KOPT-K1 (cell line): ENCODE results near the gene UNKL.

ENCODE experiments used
- H3K27ac ChIP-seq: fragments of 200-600 bp; sonication (generic); 2 replicates; pipeline ENCODE4 v1.5.1; 2016; ENCODE audit warnings: antibody characterized with exemption, mild to moderate bottlenecking, low read depth, low read length; ENCODE audit not compliant: poor library complexity, severe bottlenecking
- H3K36me3 ChIP-seq: fragments of 200-600 bp; sonication (generic); 2 replicates; pipeline ENCODE4 v1.5.1; 2017; ENCODE audit warnings: antibody characterized with exemption, mild to moderate bottlenecking, low read length, moderate library complexity; ENCODE audit not compliant: insufficient read depth
- H3K9me3 ChIP-seq: fragments of 200-600 bp; sonication (generic); 2 replicates; pipeline ENCODE4 v1.5.1; 2017; ENCODE audit warnings: antibody characterized with exemption, low read length, mild to moderate bottlenecking; ENCODE audit not compliant: insufficient read depth, poor library complexity, severe bottlenecking

Gene UNKL

GRCh38 chr16:1438229-1439057 lies 23.9 kb upstream of the UNKL start:
- no peaks in the 10 kb centered on the region for H3K9me3 ChIP-seq
- no peak overlapping the region for H3K27ac ChIP-seq
- no peaks in the 10 kb centered on the region for H3K36me3 ChIP-seq

GRCh38 chr16:1437606-1438005 lies 23.1 kb upstream of the UNKL start:
- no peaks in the 10 kb centered on the region for H3K9me3 ChIP-seq
- H3K27ac ChIP-seq = no peak overlapping the region
- H3K36me3 ChIP-seq = no peaks in the 10 kb centered on the region

- H3K36me3 ChIP-seq = no peaks in the 10 kb centered on the region
- H3K9me3 ChIP-seq = no peaks in the 10 kb centered on the region
- no peak overlapping the region for H3K27ac ChIP-seq
These were observed 22.3 kb upstream of the UNKL start for GRCh38 chr16:1436731-1437355.

GRCh38 chr16:1435921-1436697 lies 21.6 kb upstream of the UNKL start:
- no peaks in the 10 kb centered on the region for H3K36me3 ChIP-seq
- no peak overlapping the region for H3K27ac ChIP-seq
- no peaks in the 10 kb centered on the region for H3K9me3 ChIP-seq

GRCh38 chr16:1434644-1435592 lies 20.4 kb upstream of the UNKL start:
- no peaks in the 10 kb centered on the region for H3K9me3 ChIP-seq
- H3K36me3 ChIP-seq = no peaks in the 10 kb centered on the region
- no peak overlapping the region for H3K27ac ChIP-seq

GRCh38 chr16:1433756-1434155 lies 19.3 kb upstream of the UNKL start:
- H3K27ac ChIP-seq = no peak overlapping the region
- no peaks in the 10 kb centered on the region for H3K9me3 ChIP-seq
- H3K36me3 ChIP-seq = no peaks in the 10 kb centered on the region

GRCh38 chr16:1433263-1433560 lies 18.7 kb upstream of the UNKL start:
- no peaks in the 10 kb centered on the region for H3K36me3 ChIP-seq
- H3K27ac ChIP-seq = no peak overlapping the region
- H3K9me3 ChIP-seq = no peaks in the 10 kb centered on the region

- no peak overlapping the region for H3K27ac ChIP-seq
- no peaks in the 10 kb centered on the region for H3K36me3 ChIP-seq
- H3K9me3 ChIP-seq = no peaks in the 10 kb centered on the region
These were observed 18.1 kb upstream of the UNKL start for GRCh38 chr16:1432388-1433262.

- H3K36me3 ChIP-seq = no peaks in the 10 kb centered on the region
- no peak overlapping the region for H3K27ac ChIP-seq
- H3K9me3 ChIP-seq = no peaks in the 10 kb centered on the region
These were observed 17.2 kb upstream of the UNKL start for GRCh38 chr16:1431497-1432270.

GRCh38 chr16:1430759-1431496 lies 16.4 kb upstream of the UNKL start, which contains the start of gene PERCC1:
Gene PERCC1 (plus strand): TSS chr16:1431078. CDS start chr16:1432594, 1,516 bp downstream.
- no peak within 1 kb of the TSS for H3K27ac ChIP-seq

GRCh38 chr16:1430214-1430758 lies 15.8 kb upstream of the UNKL start:
- H3K9me3 ChIP-seq = no peaks in the 10 kb centered on the region
- no peak overlapping the region for H3K27ac ChIP-seq
- no peaks in the 10 kb centered on the region for H3K36me3 ChIP-seq

More at GRCh38 chr16:1430759-1431496, 16.4 kb upstream of the UNKL start, which contains the start of gene PERCC1:
- H3K9me3 ChIP-seq = no peaks in the 10 kb centered on the region
- H3K36me3 ChIP-seq = no peaks in the 10 kb centered on the region

GRCh38 chr16:1429631-1430030 lies 15.1 kb upstream of the UNKL start:
- Histone ChIP-seq H3K36me3 (no peaks in the 10 kb centered on the region), H3K27ac (no peak overlapping the region), H3K9me3 (no peaks in the 10 kb centered on the region)
